HK-2 (cell line): ENCODE measurements around the gene GRB7.
"Not testable (repeated sequence)": the region's sequence is repeated elsewhere in the genome, so short reads cannot be mapped to it uniquely, and the experiment has no call there.

Experiments
- DNase-seq: peaks from one replicate; pipeline ENCODE4 v3.0.0-alpha.2; 2018; ENCODE audit not compliant: unreplicated experiment

The GRB7 gene

DNA sequence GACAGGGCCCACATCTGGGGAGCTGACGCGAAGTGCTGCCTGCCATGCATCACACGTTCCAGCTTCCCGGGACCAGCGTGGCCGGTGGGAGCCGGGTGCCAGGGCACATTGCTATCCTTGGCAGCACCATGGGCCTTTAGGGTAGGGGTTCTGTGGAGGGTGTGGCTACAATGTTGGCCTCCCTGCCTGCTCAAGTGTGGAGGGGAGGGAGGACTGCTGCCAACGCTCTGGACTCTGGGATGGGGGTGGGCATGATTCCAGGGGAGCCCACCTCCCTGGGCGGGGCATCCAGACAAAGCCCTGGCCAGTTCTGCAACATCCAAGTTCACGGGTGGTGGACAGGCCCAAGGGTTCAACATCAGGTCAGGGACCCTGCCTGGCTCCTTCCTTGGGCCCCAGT is 13.9 kb downstream of the GRB7 start:
- DNase-seq: no peak

DNA sequence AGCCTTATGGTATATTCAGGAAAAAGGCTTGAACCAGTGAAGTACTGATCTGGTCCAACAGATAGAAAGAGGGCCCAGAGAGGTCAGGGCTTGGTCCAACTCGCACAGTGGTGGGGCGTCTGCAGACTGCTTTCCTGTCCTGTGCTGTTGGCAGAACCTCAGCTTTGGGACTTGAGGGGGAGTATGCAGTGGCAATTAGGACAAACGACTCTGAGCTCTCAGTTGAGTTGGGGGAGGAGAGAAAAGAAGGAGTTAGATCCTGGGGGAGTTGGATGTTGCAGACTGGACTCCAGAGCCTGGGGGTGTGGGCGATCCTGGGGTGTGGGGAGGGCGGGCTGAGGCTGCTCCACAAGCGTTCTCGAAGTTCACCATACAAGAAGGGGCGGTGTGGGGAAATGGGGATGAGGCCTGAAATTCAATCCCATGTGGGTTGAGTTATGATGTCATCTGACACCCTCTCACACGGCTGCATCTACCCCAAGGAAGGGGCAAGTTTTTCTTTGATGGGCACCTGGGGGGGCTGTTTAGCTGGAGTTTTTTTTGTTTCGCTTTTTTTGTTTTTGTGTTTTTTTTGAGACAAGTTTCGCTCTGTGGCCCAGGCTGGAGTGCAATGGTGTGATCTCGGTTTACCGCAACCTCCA is 14.6 kb downstream of the GRB7 start:
- no peak for DNase-seq

DNA sequence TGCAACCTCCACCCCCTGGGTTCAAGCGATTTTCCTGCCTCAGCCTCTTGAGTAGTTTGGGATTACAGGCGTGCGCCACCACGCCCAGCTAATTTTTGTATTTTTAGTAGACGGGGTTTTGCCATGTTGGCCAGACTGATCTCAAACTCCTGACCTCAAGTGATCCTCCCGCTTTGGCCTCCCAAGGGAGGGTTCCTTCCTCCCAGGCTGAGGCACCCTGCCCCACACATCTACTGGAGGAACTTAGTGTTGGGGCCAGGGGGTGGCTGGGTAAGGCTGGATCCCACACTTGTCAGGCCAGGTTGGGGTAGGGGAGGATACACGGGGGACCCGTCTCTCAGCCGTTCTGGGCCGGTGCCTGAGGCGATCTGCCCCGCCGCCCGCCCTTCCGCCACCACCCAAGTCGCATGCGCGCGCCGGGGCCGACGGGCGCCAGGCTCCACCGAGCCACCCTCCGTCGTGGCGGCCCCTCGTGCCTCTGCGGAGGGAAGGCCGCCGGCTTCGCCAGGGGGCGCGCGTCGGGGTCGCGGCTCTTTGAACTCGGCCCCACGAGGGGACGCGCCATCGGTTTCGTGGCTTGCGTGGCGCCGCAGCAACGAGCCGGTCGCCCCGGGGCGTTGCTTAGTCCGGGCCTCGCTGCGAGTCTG is 15.9 kb downstream of the GRB7 start:
- no peak for DNase-seq

DNA sequence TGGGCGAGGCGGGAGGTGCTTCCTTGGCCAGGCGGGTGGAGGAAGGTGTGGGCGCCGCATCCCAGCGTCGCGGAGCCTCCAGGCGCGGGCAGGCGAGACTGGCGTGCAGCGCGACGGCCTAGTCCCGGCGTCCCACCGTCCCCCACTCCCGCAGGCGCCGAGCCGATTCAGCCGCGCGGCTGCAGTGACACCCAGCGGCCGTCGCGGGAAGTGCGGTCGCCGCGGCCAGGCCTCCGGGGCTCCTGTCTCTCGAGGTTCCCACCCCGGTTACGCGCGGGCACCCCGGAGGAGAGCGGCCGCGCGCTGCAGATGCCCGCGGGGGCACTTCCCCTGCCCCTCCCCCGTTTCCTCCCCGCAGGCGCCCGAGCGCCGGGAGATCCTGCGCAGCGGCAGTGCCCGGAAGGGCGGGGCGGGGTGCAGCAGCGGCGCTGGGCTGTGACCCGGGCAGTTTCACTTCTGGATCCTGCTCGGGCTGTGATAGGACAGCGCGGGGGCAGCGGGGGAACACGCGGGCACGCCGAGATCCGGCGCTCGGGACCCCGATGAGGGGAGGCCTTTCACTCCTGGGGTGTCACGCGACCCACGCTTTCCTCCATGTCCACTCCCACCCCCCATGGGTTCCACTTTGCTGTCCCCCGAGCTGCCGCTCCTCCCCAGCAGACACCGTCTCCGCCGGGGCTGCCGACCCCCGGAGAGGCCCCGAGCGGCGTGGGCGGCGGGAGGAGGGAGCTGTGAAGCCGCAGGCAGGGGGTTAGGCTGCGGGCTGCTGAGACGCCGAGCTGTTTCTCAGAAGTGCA is 16.6 kb downstream of the GRB7 start:
- DNase-seq: peak; percentile 98

DNA sequence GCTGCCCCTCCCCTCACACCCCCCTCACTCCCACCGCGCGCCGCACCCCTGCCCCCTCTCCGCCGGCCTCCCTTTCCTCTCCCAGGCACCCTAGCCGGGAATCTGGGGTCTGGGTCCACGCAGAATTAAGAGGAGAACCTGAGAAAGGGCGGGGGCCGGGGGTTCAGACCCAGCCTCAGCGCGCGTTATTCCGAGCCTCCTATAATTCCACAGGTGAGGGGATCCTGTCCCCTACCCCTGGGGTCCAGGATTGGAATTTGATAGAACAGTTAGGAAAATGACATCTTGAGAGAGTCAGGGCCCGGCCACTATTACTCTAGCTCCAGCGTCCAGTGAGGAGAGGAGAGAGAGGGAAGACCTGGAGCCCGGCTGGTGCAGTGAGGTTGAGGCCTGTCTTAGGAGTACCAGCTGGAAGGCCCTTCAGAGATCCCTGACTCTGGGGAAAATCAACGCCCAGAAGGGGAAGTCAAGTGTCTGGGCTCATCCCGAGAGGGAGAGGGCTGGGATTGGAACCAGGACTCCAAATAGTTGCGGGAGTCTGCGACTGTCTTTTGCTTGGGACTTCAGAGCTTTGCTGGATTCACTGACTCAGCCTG is 17.3 kb downstream of the GRB7 start:
- peak; percentile 18 for DNase-seq

DNA sequence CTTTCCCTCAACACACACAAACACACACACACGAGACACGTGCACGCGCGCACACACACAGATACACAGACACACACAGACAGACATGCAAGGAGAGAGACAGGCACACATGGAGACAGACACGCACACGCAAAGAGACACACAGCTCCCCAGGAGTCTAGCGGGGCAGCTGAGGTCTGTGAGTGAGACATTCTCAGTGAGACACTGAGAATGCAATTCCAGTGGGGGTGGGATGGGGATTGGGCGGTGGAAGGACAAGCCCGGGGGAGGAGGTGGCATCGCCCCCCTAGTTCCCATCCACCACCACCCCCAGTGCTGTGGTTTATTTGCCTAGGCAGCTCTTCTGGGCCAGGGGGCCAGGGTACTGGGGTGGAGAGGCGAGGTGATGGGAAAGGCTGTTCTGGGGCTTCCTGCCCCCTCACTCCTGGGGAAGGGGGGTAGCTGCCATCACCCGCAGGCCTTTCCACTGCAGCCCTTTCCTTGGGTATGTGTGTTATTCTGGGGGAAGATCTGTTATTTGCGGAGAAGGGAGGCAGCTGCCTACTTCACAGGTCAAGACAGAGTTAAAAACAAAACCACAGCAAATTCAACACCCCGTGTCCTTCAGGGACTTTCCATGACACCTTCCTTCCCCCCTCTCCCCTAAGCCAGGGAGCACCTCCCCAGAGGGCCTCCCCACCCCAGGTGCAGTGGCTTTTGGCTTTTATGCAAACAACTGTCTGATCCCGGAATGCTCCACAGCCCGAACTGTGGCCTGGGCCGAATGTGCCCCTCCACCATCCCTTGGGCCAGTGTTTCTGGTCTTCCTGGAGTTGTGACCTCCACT is 18.0 kb downstream of the GRB7 start:
- peak; percentile 37 for DNase-seq

DNA sequence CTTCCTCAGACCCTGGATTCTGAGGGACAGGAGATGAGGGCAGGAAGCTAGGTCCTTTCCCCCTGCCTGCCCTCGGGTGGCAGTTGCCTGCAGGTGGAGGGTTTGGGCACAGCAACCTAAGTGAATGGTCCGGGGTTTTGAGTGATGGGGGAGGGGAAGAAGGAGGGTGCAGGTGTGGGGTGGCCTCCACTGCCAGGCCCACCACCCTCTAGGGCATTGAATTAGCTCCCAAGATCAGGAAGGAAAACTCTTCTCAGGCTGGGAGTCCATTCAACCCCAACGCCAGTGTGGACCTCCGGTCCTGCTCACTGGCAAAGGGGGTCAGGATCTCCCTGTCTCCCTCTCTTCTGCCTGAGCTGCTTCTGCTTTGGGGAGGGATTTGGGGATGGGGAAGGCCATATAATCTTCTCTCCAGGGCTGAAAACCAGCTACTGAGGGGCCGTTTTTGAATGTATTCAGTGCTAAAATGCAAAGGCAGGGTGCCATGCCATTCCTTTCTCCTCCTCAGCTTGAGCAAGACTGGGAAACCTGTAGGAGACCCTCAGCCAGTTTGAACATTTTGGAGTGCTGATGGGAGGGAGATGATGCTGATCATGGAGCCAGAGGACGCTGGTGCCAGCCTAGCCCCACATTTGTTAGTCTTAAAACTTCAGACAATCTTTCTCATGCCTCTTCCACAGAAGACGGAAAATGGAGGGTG is 18.8 kb downstream of the GRB7 start:
- no peak for DNase-seq

DNA sequence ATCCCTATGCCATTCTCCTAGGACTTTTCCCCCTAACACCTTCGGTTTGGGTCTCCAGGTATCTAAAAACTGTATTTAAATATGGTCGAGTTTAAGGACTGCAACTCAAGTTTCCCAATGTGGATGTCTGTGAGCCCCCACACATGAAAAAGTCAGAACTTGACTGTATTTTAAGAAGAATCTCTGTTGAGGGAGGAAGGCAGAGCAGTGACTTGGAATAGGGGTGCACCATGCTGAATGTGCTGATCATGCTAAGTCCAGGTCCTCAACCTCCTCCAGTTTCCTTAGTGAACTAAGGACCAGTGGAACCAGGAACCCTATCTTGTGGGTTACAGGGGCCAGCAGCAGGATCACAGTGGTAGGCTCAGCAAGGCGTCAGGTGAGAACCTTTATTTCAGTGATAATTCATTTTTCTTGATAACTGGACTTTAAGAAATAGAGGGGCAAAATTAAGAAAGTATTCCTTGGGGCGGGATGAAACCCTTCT is 19.5 kb downstream of the GRB7 start:
- DNase-seq: no peak

DNA sequence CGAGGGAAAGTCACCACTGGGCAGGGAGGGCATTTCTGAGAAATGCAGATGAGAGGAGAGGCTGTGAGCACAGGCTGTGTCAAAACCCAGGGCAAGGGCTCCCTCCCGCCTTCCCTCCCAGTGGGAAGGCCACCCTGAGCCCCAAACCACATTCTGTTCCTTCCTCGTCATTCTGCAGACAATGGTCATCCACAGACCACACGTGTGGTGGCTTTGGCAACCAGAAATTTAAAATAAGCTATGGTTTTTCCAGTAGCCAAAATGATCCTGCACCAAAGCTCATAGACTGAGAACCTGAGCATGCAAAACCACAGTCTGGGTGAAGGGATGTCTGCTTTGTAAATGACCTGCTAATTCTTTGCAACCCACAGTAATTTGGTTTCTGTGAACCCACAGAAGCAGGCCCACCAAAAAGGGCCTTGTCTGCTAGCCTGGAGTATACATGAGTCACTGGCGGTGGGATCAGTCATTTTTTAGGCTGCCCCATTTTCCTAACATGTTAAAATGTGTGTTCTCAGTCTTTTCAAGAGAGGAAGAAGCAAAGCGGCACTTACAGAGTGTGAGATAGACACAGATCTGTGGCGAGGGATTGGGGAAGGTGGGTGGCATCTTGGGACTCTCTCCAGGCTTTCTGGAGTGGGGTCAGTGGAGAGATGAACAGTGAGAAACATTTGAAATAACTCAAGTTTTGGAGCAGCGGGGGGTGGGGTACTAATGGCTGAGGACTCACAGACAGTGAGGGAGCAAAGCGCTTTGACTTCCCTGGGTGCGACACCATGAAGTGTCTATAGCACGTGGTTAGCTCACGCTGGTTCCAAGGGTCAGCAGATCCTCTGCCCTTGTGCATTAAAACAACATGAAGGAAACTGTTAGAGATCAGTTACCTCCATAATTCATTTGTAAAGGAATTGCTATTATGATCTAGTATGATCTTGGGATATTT is 20.5 kb downstream of the GRB7 start:
- no peak for DNase-seq

DNA sequence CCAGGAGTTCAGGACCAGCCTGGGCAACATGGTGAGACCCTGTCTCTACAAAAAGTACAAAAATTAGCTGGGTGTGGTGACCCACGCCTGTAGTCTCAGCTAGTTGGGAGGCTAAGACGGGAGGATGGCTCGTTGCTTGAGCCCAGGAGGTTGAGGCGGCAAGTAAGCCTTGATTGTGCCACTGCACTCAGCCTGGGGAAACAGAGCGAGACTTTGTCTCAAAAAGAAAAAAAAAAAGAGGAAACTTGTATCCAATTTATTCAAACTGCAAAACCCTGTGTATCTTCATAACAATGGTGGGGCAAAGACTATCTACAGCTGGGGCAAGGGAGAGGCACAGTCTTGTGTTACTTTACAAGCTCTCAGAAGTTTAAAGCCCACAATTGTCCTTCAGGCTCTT is 21.5 kb downstream of the GRB7 start:
- no peak for DNase-seq

DNA sequence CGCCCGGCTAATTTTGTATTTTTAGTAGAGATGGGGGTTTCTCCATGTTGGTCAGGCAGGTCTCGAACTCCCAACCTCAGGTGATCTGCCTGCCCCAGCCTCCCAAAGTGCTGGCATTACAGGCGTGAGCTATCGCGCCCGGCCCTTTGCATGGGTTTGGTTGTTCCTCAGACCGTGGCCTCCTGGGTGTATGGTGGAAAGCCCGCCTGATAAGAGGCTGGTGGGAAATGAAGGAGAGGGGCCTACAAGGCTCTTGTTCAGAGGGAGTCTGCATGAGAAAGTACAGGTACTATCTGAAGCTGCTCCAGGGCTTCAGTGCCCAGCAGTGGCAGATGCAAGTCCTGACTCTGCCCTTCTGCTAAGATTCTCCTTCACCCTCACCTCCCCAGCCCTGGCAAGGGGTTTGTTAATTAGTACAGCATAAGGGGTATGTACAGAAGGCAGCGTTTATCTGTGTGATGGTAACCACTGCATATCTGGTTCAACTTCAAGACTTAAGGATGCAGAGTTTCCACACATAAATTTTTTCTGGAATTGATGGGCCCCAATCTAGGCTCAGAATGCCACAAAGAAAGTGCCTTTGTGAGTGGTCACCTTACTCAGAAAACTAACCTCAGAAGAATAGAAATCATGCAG is 24.2 kb downstream of the GRB7 start:
- DNase-seq: no peak

DNA sequence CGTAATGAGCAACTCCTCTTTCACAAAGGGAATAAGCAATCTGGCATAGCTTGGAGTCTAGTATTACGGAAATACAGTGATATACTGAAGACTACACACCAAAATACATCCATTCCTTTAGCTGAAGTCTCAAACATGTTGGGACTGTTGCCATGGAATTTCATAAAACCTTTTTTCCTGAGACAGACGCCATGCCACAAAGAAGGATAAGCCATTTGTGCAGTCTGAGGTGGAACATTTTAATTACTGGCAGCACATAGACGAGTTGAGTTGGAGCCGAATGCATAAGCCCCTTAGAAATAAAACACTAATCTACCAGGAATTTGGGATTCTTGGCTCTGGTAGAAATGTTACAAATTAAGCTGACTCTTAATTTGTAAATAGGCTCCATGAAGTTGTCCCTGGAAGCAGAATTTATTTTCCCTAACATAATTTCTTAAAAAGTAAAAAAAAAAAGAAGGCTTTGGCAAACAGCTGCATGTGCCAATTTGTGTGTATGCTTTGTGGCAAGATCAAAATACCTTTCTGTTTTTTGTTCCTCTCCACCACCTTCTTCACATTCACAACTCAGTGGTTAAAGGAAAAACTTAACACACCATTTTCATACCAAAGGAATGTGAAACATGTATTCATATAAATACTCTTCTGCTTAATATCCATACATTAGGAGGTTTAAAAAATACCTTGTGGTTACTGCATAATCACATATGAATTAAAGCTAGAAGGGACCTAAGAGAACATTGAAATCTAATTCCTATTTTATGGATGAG is 25.5 kb downstream of the GRB7 start:
- DNase-seq: no peak

DNA sequence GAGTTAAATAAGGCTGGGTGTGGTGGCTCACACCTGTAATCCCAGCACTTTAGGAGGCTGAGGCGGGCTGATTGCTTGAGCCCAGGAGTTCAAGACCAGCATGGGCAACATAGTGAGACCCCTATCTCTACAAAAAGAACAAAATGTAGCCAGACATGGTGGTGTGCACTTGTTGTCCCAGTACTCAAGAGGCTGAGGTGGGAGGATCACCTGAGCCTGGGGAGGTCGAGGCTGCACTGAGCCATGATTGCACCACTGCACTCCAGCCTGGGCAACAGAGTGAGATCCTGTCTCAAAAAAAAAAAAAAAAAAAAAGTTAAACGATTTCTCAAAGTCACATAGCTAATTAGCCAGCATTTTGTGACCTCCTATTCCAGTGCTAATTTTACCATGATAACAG is 26.4 kb downstream of the GRB7 start:
- DNase-seq: not testable (repeated sequence)

DNA sequence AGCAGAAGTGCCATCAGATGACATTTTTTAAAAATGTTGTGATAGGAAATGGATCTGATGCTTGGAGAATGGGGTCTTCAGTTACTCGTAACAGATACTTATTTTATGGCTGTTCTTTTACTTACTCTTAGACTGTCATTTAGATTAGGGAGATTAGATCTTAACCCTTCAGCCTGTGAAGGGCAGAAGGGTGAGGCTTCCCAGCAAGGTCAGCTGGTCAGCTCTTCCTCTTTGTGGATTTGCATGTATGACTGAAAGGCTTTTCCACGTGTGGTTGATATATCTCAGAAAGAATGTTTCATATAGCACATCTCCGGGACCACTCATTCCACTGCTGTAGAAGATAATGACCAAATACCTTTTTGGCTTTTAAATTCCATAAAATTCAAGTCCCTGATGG is 27.4 kb downstream of the GRB7 start:
- no peak for DNase-seq

DNA sequence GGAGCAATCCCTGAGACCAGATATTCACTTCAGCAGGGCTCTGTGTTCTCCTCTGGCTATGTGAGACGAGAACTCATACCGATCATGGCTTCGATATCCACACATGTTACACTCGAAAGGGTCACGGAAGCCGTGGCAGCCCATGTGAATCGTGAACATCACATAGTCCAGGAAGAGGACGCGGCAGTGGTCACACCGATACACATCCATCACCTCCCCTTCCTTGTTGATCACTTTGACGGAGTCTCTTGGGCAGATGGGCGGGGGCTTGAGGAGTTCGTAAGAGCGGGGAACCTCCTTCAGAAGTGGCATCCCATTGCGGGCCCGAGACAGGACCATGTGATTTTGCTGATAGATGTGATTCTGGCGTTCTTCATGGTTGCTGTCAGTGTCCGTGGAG is 28.0 kb downstream of the GRB7 start:
- no peak for DNase-seq

DNA sequence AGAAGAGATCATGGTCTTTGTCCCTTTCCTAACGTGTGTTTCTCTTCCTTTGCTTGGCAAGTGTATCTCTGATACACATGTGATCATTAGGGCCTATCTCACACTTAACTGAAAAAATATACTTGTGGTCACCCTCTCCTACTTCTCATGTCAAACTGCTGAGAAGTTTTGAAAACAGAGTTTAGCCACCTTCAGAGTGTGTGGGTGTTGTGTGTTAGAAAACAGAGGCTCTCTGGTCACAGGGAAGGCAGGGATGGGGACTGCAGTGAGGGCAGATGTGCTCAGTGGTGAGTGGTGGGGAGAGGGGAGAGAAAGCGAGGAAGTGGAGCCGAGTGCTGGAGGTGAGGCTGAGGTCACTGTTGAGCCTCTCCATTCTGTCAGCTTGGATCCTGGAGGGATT is 29.4 kb downstream of the GRB7 start:
- no peak for DNase-seq

DNA sequence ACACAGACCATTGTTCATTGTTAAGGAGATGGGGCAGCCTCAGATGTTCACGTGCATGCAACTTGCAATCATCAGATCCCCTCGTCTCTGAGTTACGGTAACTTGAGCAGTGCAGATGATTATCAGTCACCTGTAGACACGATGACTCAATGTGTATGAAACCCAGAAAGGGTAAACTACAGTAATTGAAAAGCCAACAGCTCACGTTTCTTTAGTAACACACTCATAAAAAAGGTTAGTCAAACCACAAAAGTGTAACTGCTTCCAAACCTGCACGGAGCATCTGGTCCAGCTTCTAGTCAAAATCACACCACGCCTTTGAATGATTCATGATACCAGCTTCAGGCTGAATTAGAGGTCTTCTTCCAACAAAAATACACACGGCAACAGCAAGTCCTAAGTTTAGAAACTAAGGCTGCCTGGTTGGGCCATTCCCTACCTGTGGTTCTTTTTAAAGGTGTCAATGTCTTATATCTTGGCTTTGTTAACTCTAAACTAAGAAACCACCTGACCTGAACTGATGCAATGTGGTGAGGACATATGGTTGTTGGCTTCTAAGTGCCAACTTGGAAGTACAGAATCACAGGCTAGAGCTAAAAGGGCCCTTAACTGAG is 32.3 kb downstream of the GRB7 start:
- no peak for DNase-seq

DNA sequence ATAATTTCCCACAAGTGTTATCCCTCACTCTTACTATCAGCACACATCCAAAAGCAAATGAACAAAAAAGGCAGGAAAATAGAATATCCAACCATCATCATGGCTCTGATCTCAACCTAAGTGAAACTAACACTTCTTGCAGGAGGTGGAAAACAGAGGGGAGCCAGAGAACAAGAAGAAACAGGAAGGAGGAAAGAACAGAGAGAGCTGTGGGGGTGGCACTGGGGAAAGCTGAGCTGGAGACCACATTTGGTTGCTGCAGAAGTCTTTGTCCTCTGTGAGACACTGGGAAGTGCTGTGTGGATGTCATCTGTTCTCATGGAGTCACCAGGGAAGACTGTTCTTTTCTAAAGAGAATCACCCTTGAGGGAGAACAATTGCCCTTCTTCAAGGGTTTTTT is 34.7 kb downstream of the GRB7 start:
- no peak for DNase-seq
